Cardiac muscle cell (in vitro differentiated cells and primary cell): ENCODE measurements around the gene GNAT3. TPM values are rescaled to one million over a fixed set of nuclear protein-coding genes. Genes with fewer than 3 reads are reported as not detected.

Source experiments
- DNase-seq, 2 donors: peaks; one replicate each; pipeline versions ENCODE4 v3.0.0 to v3.0.0-alpha.2; 2010 to 2017; ENCODE audit warnings: low read depth in 1 of 2, low spot score in 1 of 2
- H3K27ac ChIP-seq: fragments of 200-600 bp; sonication (generic); 2 replicates; pipeline ENCODE4 v1.5.1; 2016
- H3K27me3 ChIP-seq: fragments of 200-600 bp; sonication (generic); 2 replicates; pipeline ENCODE4 v1.6.0; 2016; ENCODE audit warnings: control low read depth
- H3K36me3 ChIP-seq: fragments of 200-600 bp; sonication (generic); 2 replicates; pipeline ENCODE4 v1.5.1; 2016; ENCODE audit warnings: control low read depth
- H3K4me1 ChIP-seq: fragments of 200-600 bp; sonication (generic); 2 replicates; pipeline ENCODE4 v1.8.1; 2017; ENCODE audit warnings: low read depth, mild to moderate bottlenecking, mixed run types
- H3K4me3 ChIP-seq: fragments of 200-600 bp; sonication (generic); 2 replicates; pipeline ENCODE4 v1.5.1; 2016; ENCODE audit warnings: mild to moderate bottlenecking
- H3K9me3 ChIP-seq: fragments of 200-600 bp; sonication (generic); 2 replicates; pipeline ENCODE4 v1.5.1; 2017; ENCODE audit warnings: low read depth, mild to moderate bottlenecking, control low read depth
- CTCF ChIP-seq: IDR thresholded peaks from 2 replicates; pipeline ENCODE4 v1.5.1; 2012; ENCODE audit warnings: low read depth, mild to moderate bottlenecking, low read length
- polyA plus RNA-seq: library from polyadenylated mRNA; unstranded; fragments of >200 nt; fragmentation: Nextera tagmentation; extraction: Ambion mirVana; gene quantifications from 2 replicates; pipeline ENCODE4 v1.2.1, GENCODE V29; 2016
- total RNA-seq: library from RNA; depleted of rRNA; stranded (reverse); fragments of >200 nt; gene quantifications from 2 replicates; pipeline ENCODE4 v1.2.3, GENCODE V29; 2016

The GNAT3 gene
- total and polyA plus RNA-seq, 2 experiments from 2014 or later: not detected

- no peaks in the 10 kb centered on the region for H3K36me3 ChIP-seq
Measured at GRCh38 chr7:80458822-80459725, 52.8 kb downstream of the GNAT3 start.

GRCh38 chr7:80453699-80454340 lies 58.0 kb downstream of the GNAT3 start:
- Histone ChIP-seq H3K9me3 (no peaks in the 10 kb centered on the region), H3K4me1 (no peaks in the 10 kb centered on the region), H3K4me3 (no peak overlapping the region), H3K27me3 (no peaks in the 10 kb centered on the region), H3K36me3 (no peaks in the 10 kb centered on the region), H3K27ac (no peak overlapping the region)
- TF ChIP-seq CTCF: peak; percentile 54
- peak; percentile 20 to 58 for DNase-seq

More at GRCh38 chr7:80458822-80459725, 52.8 kb downstream of the GNAT3 start:
- Histone ChIP-seq H3K27me3 (peaks cover 9% of the 10 kb centered on the region), H3K4me3 (no peak overlapping the region), H3K9me3 (no peaks in the 10 kb centered on the region), H3K4me1 (no peaks in the 10 kb centered on the region), H3K27ac (no peak overlapping the region)
- DNase-seq: no peak
- TF ChIP-seq CTCF: no peak

- no peaks in the 10 kb centered on the region for H3K27me3 ChIP-seq
- H3K27ac ChIP-seq: no peak overlapping the region
- H3K9me3 ChIP-seq: no peaks in the 10 kb centered on the region
- no peaks in the 10 kb centered on the region for H3K36me3 ChIP-seq
- no peaks in the 10 kb centered on the region for H3K4me1 ChIP-seq
- TF ChIP-seq CTCF: no peak
- H3K4me3 ChIP-seq: no peak overlapping the region
- peak in 1 of 2 donors; percentile 13 for DNase-seq
Measured at GRCh38 chr7:80450621-80451308, 61.1 kb downstream of the GNAT3 start.

- no peak for TF ChIP-seq CTCF
- no peak overlapping the region for H3K4me3 ChIP-seq
- no peaks in the 10 kb centered on the region for H3K27me3 ChIP-seq
- no peak overlapping the region for H3K27ac ChIP-seq
- H3K9me3 ChIP-seq: no peaks in the 10 kb centered on the region
- no peaks in the 10 kb centered on the region for H3K4me1 ChIP-seq
- DNase-seq: no peak
- H3K36me3 ChIP-seq: no peaks in the 10 kb centered on the region
Measured at GRCh38 chr7:80449836-80450235, 62.0 kb downstream of the GNAT3 start.

GRCh38 chr7:80445351-80445750 lies 66.5 kb downstream of the GNAT3 start:
- no peaks in the 10 kb centered on the region for H3K9me3 ChIP-seq
- H3K4me1 ChIP-seq: peaks cover 4% of the 10 kb centered on the region
- no peak overlapping the region for H3K27ac ChIP-seq
- H3K36me3 ChIP-seq: no peaks in the 10 kb centered on the region
- no peak overlapping the region for H3K4me3 ChIP-seq
- DNase-seq: no peak
- no peak for TF ChIP-seq CTCF
- H3K27me3 ChIP-seq: no peaks in the 10 kb centered on the region
